ENCODE data around the gene DCN. TPM values are rescaled to one million over a fixed set of nuclear protein-coding genes. Genes with fewer than 3 reads are reported as not detected.

The DCN gene
- total RNA-seq, 1 donor from 2014 or later = not detected

DNA sequence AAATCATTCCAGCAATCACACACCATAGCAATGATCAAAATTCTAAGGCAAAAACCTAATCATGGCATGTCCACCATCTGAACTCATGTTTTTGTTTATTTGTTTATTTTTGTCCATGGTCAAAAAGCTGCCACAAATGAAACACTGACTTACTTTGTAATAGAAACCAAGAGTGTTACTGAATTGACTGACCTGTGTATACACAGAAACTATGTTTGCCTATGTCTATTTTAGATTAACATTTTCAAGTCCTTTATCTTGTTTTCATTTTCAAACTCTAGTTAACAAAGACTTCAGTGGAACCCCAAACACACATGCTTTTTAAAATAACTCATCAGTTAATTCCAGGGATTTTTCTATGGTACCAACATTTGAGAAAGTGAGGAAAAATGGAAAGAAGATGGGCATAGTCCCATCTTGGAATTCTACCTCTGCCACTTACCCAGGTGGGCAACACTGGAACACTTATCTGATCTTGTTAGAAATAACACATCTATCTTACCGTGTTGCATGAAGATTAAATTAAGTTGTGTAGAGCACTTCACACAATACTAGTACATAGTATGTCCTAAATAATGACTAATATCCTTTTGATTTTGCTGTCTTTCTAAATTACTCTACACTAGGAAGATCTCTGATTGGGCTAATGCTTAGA is 77.7 kb downstream of the DCN start:
- intact Hi-C loops (cut with micrococcal nuclease) = no loop called here

DNA sequence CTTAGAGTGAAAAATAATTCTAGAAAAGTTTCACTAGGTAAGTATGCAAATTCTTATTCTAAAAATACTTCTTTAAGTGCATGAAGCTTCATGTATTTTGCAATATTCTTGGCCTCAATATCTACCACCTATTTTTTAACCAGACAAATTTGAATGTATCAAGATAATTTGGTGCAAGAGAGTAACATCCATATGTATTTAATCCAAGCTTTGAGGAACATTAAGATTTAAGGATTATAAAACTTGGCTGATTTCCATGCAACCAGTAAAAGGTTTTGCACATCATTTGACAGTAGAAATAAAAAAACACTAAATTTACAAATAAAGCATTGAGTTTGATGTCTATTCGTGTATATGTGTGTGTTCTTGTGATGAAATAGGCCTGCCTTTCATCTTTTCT is 79.0 kb downstream of the DCN start:
- intact Hi-C loops (cut with micrococcal nuclease) = no loop called here

DNA sequence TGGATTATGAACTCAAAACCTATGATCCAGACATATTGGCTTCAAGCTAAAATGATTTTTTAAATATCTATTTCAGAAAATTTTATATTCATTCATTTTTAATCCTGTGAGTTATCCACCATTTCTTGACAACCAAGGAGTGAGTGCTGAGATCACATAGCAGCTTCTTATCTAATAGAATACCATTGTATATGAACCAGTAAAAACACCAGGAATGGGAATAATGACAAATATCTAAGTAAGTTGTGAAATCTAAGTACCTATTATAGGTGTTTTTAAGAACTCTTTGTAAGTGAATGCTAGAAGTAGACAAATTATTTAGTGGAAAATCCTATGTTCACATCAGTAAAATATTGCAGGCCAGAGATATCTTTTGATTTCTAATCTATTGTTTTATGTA is 79.5 kb downstream of the DCN start:
- intact Hi-C loops (cut with micrococcal nuclease) = no loop called here

DNA sequence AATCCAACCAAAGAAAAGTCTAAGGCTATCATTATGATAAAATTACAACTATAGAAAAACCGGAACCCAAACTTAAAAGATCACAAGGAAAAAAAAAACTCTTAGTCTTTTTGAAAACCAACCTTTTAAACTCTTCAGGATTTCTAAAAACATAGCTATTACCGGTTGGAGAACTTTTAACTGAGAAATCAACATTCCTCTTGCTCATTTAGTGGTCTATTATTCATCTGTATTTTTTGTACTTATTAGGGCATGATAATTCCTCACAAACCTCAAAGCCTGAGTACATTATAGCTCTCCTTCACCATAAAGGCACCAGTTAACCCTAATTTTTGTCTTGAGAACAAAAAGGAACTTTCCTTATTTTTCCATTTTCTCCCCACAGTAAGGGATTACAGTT is 81.7 kb downstream of the DCN start:
- intact Hi-C loops (cut with micrococcal nuclease) = no loop called here

DNA sequence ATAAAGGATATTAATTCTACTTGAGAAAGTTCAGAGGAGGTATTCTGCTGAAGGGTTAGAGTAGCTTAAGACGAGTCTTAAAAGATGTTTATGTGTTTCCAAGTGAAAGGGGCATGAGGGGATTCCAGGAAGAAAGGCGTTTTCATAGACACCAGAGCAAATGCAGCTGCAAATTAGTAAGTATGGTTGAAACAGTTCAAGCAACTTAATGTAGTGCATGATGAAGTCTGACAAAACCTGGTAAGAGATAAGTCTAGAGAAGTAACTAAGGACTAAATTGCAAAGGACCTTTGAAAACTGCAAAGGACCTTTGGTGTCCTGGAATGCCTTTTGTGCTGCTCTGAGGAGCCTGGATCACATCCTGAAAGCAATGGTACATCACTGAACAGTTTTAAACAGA is 82.8 kb downstream of the DCN start:
- intact Hi-C loops (cut with micrococcal nuclease) = no loop called here

DNA sequence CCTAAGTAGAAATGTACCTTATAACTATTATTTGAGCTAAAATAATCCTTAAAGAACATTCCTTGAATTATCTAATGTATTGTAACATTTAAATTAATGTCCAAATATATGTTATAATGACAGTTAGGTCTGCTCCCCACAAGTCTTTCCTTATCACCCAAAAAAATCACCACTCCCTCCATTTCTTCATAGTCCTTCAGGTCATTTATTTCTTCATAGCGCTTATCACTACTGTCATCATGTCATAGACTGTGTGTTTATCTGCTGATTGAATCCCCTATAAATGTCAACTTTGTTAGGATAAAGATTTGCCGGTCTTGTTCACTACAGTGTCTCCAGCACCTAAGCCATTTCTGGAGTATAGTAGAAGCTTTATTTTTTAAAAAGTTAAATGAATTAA is 83.3 kb downstream of the DCN start:
- intact Hi-C loops (cut with micrococcal nuclease) = no loop called here

DNA sequence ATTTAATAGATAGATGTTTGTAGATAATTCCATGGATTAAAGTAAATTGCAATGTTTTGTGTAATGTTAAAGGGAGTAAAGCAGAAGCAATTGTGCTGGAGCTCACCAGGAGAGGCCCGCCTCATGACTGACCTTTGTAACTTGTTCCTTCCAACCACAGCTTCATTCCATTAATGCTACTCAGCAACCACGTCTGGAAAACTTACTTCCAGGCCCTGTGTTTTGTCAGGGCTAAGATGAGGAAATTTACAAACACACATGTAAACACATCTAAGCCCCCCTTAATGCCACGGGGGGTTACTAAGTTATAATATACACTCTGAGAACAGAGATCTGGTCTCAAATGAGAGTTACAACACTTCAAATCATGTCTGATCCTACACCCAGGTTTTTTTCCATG is 83.7 kb downstream of the DCN start:
- intact Hi-C loops (cut with micrococcal nuclease) = no loop called here

DNA sequence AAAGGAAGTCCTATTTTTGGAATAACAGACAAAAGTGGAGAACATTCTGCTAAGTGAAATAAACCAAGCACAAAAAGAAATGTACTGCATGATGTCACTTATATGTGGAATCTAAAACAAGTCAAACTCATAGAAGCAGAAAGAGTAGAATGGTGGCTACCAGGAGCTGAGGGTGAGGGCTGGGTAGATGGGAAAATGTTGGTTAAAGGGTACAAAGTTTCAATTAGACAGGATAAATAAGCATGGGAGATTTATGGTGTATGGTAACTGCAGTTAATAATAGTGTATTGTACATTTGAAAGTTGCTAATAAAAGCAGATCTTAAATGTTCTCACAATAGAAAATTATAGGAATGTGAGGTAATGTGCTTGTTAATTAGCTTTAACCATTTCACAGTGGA is 84.2 kb downstream of the DCN start:
- intact Hi-C loops (cut with micrococcal nuclease) = no loop called here

DNA sequence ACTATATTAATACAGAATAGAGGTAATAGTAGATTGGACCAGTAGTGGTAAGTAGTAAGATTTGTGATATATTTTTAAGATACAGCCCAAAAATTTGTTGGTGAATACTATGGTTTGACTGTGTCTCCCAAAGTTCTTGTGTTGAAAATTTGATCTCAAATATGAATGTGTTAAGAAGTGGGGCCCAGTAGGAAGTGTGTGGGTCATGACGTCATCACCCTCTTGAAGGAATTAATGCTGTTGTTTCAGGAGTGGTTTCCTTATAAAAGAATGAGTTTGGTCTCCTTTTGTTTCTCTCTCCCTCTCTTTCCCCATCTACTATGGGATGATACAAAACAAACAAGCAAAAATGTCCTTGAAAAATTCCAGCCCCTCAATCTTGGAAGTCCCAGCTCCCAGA is 87.7 kb downstream of the DCN start:
- intact Hi-C loops (cut with micrococcal nuclease) = no loop called here

DNA sequence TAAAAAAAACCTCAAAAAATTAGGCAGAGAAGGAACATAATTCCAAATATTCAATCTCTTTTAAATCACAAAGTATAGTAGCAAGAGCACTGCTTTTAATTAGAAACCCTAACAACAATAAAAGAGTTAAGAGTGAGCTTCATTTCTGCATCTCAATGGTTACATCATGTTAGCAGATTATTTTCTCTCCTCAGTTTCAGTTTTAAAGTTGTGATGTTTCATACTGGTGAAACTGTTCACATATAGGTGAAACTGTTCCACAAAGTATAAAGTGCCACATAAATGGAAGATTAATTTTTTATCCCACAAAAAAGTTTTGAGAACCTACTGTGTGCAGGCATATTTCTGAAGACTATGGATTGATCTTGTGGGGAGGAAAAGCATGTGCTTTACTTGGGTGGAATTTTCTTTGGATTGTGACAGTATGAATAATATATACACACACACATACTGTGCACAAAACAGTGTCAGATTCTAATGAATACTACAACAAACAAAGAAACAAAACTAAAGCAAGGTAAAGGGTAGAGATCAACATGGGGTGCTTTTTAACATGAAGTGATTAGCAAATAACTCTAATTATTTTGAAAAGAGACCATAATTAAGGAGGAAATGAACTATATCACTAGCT is 88.5 kb downstream of the DCN start:
- intact Hi-C loops (cut with micrococcal nuclease) = no loop called here

DNA sequence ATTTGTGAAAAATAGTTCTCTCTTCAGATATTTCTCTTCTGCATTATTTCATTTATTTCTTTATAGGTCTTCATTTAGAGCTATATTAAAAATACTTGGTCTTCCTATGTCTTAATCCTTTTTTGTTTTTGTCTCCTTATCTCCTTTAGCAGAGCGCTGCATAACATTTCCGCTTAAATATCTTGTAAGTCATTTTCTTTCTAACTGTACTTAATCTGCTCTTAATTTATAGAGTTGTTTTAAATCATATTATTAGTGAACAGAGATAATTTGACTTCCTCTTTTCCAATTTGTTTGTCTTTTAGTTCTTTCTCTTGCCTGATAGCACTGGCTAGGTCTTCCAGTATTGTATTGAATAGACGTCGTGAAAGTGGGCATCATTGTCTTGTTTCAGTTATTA is 89.3 kb downstream of the DCN start:
- intact Hi-C loops (cut with micrococcal nuclease) = no loop called here

DNA sequence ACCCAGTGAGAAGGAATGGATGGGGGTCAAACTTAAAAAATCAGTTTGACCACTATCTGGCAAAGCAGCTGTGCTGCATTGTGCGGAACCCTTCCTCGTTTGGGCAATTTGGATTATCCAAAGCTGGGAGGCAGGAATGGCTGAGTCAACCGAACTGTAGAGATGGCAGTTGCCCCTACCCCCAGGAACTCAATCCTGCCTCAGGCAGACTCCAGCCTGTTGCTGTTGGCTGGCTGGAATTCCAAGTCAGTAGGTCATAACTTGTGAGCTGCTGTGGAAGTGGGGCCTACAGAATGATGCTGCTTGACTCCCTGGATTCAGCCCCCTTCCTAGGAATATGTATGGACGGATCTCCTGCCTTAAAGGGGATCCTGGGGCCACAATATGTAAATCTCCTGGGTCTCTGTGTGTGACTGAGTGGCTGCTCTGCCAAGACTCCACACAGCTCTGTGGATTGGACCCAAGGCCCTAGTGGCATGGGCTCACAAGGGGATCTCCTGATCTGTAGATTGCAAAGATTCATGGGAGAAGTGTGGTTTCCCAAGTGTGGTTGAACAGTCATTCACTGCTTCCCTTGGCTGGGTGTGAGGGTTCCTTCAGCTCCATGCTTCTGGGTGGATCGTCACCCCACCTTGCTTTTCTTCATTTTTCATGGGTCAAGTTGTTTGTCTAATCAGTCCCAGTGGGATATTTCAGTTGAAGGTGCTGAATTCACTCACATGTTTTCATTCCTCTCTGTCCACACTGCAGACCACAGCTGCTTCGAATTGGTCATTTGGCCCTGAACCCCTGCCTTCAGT is 90.5 kb downstream of the DCN start:
- intact Hi-C loops (cut with micrococcal nuclease) = no loop called here

Other genes with a start within 250 kb of the DCN start
- gene CCER1, start 227.6 kb downstream of the DCN start, total RNA-seq = not detected in 2 replicates
- gene EPYC, start 177.8 kb downstream of the DCN start, total RNA-seq = not detected in 2 replicates
- not detected in 2 replicates for gene KERA, start 124.8 kb downstream of the DCN start, total RNA-seq
- not detected in 2 replicates for gene LUM, start 71.3 kb downstream of the DCN start, total RNA-seq